Astrocyte (in vitro differentiated cells and primary cell): ENCODE data around the gene RAB40A.

Experiments
- CTCF ChIP-seq: IDR thresholded peaks from 2 replicates; pipeline ENCODE4 v1.5.1; 2011; ENCODE audit warnings: low read depth, mild to moderate bottlenecking, inconsistent platforms, low read length, moderate library complexity; ENCODE audit not compliant: insufficient read depth
- EZH2 ChIP-seq: IDR thresholded peaks from 2 replicates; pipeline ENCODE4 v1.6.1; 2012; ENCODE audit warnings: mild to moderate bottlenecking, low read length, inconsistent platforms; ENCODE audit not compliant: insufficient read depth

GRCh38 chrX:103533511-103534216, 14.4 kb upstream of the RAB40A start:
- TF ChIP-seq CTCF = peak; percentile 68
- no peak for TF ChIP-seq EZH2
